Stimulated activated CD4-positive, alpha-beta T cell treated with anti-CD3 and anti-CD28 coated beads, Interleukin-2, amount 100 ng/mL, for 48 hours (primary cell): ENCODE measurements around the gene LDAF1.

ENCODE experiments used
- DNase-seq, 2 donors: peaks; one replicate each; pipeline ENCODE4 v3.0.0-alpha.2; 2020

LDAF1 gene

DNA sequence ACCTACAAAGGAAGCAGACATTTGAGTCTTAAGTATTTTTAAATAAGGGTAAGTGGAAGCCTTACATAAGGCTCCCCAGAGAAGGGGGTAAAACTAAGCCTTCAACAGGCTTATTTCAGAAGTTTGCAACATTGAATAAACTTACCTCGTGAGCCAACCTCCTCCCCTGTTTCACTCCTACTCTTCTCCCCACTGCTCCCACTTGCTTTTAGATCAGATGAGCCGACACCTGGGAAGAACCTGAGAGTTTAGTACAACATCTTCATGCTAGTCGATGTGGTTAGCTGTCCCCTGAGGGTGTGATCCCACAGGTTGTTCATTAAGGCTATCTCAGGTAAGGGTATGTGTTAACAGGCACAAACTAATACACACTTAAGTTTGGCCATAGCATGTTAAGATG, 39.1 kb downstream of the LDAF1 start:
- no peak for DNase-seq

DNA sequence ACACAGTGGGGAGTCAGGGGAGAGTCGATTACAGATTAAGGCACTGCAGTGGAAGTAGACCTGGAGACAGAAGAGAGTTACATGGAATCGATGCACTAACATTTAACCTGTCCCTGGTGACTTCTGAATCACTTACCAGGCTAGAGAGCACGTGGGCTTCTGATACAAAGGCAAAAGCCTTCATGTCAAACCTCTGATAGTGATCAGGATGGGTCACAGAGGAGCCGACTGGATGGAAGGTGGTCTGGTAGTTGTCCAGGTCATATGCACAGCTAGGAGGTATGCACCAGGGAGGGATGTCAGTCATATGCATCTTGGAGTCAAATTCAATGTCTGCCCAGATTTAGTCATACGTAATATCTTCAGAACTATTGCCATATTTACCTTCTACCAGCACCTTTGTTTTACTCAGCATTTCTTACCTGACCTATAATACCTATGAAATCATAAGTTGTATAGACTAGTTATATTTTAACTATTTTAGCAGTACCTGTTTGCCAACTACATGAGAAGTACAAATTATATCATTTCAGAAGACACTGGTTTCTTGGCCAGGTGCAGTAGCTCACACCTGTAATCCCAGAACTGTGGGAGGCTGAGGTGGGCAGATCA, 41.2 kb downstream of the LDAF1 start:
- no peak for DNase-seq

DNA sequence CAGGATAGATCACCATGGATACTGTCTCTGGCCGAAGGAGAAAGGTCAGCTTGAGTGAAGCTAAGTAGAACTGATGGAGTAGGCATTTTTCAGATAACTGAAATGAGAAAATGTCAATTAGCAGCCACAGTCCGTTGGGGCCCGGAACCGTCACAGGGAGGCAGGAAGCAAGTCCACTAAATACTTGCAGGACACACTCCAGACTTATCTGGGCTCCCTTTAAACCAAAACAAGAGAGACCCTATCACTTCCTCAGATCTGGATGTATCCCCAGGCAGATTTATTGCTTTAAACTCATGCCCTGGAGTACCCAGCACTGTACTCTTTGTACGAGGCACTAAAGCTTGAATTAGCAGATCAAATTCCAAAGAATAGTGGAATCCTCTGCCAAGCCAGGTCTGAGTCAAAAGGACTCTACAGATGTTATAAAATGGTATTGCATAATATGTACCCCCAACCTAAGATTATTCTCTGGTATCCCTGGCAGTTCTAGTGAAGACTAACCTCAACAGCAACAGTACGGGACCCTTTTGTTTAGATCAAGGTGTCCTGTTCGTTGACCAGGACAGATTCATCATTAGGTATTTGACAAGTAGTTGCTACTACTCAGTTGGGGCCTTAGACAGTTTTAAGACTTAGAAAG, 44.8 kb downstream of the LDAF1 start:
- DNase-seq = no peak

DNA sequence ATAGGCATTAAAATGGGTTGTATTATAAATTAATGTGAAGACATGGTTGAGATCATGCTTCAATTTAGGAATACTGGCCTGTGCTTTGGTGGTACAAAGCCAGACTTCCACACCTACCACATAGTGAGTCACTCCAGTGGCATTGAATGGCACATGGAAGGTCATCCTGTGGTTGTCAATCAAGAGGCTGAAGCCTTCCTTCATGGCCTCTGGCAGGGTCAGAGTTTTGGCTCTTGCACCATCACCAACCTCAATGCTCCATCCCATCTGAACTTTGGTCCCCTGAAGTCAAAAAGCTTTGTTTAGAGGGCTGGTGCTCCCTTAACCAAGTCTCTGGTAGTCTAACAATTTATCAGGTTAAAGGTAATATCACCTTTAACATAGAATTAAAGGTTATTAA, 46.8 kb downstream of the LDAF1 start:
- no peak for DNase-seq

GRCh38 chr16:21206550-21206949, 48.1 kb downstream of the LDAF1 start:
- DNase-seq = no peak

DNA sequence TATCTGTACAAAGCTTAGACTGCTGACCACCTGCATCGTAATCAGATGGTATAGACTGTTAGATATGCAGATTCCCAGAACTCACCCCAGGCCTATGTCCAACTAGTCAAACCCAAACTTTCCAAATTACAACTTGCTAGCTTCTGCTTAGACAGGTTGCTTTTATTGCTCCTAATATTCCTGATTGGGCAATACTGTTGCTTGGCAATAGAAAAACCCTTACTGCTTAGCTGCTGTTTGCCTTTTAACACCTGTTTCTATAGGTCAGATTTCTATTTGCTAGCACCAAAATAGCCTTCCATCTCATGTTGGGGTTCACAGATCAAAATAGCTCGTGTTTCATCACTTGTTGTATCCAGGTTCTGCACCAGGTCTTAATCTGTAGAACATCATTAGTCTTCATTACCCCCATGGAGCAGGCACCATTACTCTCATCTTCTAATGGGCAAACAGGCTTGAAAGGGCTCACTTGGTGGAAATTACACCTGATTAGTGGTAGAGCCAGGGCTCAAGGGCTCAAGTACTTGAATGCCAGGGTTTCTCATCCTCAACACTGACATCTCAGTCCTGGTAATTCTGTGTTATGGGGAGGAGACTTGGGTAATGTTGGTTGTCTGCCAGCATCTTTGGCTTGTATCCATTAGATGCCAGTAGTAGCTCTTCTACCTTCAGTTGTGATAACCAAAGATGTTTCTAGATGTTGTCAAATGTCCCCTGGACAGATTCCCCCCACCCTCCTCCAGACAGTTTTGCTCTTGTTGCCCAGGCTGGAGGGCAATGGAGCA, 50.2 kb downstream of the LDAF1 start:
- no peak for DNase-seq

GRCh38 chr16:21211486-21211885, 53.0 kb downstream of the LDAF1 start, which contains the start of gene ZP2:
Gene ZP2, minus strand, starts transcription at chr16:21211574. Its CDS starts 27 bp downstream, at chr16:21211547.
- DNase-seq = no peak

GRCh38 chr16:21214086-21214485, 55.6 kb downstream of the LDAF1 start:
- DNase-seq = no peak

- DNase-seq = no peak
These were observed 58.6 kb downstream of the LDAF1 start for GRCh38 chr16:21217121-21217520.

DNA sequence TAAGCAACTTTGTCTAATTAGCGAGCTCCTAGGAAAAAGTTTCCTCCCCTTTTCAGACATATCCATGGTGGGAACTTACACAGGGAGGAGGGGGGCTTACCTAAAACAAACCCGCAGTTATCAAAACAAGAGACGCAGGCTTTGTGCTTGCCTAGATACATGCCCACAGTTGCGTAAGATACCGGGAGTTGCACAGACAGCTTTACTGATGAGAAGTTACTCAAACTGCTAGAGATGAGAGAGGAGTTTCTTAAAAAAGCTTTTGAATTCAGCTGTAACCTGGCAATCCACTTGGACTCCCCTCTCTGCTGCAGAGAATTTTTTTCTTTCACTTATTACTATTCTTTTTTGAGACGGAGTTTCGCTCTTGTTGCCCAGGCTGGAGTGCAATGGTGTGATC, 59.7 kb downstream of the LDAF1 start:
- no peak for DNase-seq

- no peak for DNase-seq
These were observed 61.1 kb downstream of the LDAF1 start for GRCh38 chr16:21219551-21219950.

- no peak for DNase-seq
These were observed 64.2 kb downstream of the LDAF1 start for GRCh38 chr16:21222495-21223337.

DNA sequence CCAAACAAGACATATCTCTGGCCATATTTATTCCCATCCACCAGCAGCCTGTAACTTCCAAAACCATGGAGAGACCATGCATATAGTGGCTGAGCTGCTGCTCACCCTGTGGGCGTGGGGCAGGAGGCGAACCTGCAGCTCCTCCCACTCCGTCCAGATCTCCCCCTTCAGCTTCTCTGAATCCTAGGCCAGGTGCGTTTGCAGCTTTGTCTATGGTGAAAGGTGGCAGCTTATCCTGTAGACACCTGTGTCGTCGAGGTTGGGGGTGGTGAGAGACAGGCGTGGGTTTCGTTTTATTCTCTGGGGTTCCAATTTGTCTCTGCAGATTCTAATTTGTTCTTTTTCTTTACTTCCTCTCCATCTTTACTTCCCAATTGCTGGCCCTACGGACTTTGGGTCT, 65.3 kb downstream of the LDAF1 start:
- no peak for DNase-seq

DNA sequence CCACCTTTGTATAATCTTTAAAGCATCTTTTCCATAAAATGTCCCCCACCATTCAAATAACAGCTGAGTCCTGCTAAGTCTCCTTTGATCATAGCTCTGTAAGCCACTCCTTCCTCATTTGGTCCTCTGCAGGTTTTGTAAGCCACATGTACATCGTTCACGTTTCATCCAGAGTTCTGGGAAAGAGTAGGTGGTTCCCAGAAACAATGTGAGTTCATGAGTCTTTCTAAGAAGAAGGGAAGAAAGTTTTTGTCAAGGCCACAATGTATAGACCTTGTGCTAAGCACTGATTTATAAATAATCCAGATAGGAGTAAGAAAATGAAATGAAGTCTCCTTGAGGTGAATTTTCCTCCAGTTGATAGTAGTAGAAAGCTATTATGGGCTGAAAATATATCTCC, 66.3 kb downstream of the LDAF1 start:
- DNase-seq = no peak

DNA sequence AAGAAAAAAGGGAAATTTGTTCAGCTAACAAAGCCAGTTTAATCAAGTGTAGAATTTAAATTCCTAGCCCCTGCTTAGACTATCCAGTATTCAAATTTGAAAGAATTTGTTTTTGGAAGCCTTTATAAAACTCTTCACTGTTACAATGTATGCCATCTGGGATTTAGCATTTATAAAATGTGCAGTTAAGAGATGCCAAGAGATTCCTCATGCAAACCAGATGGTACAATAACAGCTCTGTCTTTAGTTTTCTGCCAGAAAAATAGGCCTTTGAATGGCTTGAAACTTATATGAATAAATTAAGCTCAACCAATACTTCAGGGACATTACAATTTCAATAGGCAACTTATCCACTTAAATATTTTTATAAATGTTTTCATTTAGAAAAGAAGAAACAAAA, 68.3 kb downstream of the LDAF1 start:
- no peak for DNase-seq

GRCh38 chr16:21227866-21228265, 69.4 kb downstream of the LDAF1 start:
- DNase-seq = no peak

DNA sequence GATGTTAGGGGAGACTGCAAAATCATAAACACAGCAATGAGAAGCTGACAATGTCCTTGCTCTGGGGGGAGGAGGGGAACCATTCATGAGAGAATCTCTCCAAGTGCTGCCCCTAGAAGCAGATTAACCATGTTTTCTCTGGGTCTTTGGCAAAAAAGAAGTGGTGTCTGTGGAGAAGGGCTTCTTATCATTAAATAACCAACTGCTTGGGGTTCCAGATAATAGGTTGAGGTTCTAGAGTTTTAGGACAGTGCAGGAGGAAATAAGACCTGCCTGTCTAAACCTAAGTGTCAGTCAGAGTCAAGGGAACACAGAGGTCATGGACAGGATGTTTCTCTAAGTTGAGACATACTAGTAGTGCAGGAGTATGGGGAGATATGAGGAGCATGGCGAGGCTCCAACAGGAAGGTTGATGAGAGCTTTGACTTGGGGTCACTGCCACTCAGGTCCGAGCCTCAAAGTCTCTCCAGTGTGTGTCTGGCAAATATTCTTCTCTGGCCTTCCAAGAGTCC, 69.9 kb downstream of the LDAF1 start:
- DNase-seq = no peak
